Nephron (organoid): ENCODE results near the gene PLEKHM3.

ENCODE experiments used
- H3K27ac Mint-ChIP-seq, 3 experiments: 2 replicates each; pipeline ENCODE4 v1.8.0; 2020; ENCODE audit warnings: mixed read lengths in 3 of 3, mild to moderate bottlenecking in 2 of 3, moderate library complexity in 1 of 3
- H3K27me3 Mint-ChIP-seq: 2 replicates; pipeline ENCODE4 v1.8.0; 2021; ENCODE audit warnings: low read depth, mild to moderate bottlenecking, moderate library complexity, mixed read lengths
- H3K36me3 Mint-ChIP-seq: 2 replicates; pipeline ENCODE4 v1.8.0; 2020; ENCODE audit warnings: low read depth, mixed read lengths
- H3K4me1 Mint-ChIP-seq: 2 replicates; pipeline ENCODE4 v1.8.0; 2020; ENCODE audit warnings: mixed read lengths
- H3K4me3 Mint-ChIP-seq, 3 experiments: 2 replicates each; pipeline ENCODE4 v1.8.0; 2020; ENCODE audit warnings: mild to moderate bottlenecking in 3 of 3, mixed read lengths in 3 of 3, moderate library complexity in 2 of 3
- H3K9me3 Mint-ChIP-seq: 2 replicates; pipeline ENCODE4 v1.8.0; 2020; ENCODE audit warnings: mixed read lengths
- CTCF ChIP-seq, 3 experiments: fragments of 200-600 bp; sonication (generic); IDR thresholded peaks; one replicate each; pipeline ENCODE4 v1.5.0; 2021; ENCODE audit warnings: antibody characterized with exemption in 3 of 3; ENCODE audit not compliant: unreplicated experiment in 3 of 3

PLEKHM3 gene

GRCh38 chr2:208025037-208025813 lies at the start of gene PLEKHM3:
Gene PLEKHM3, minus strand, starts transcription at chr2:208025527. Its CDS starts 23,888 bp downstream, at chr2:208001639.
- Mint-ChIP-seq H3K4me1 (peaks cover 12% of the 10 kb centered on the region), H3K27me3 (peaks cover 3% of the 10 kb centered on the region), H3K27ac (peak within 1 kb of the TSS; percentile 87 to 99 (median 99)), H3K9me3 (no peaks in the 10 kb centered on the region), H3K4me3 (peak within 1 kb of the TSS; percentile 88 to 91 (median 90)), H3K36me3 (no peaks in the 10 kb centered on the region)
- TF ChIP-seq CTCF (IDR thresholded peaks at IDR 0.05; ENCODE audit: unreplicated experiment in 3 of 3): no peak

DNA sequence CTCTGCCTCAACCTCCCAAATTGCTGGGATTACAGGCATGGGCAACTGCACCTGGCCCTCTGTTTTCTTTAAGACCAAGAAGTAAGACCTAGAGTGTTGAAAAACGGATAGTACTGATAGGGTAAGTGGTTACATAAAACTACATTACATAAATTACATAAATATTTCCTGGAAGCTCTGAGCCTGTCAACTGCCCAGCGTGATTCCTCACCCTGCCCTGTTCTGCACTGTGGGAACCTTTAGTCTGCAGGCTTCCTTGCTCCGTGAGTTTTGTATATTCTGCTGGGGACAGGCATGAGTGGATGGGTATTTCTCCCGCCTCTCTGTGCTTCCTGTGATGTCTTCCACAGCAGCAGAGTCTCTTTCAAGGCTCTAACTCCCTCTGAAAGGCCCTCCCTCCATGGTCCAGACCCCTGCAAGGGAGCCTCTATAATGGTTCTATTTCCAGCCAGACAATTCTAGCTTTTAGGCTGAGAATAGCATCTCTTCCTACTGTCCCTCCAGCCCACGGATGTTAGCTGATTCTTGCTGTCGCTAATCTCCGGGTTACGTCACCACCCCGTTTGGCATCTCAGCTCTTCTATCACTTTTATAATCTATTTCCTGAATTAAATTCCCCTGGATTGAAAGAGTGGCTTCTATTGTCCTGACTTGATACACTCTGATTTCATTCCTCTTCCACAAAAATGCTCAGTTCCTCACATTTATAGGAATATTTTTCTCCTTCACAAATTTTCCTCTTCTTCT lies 49.5 kb upstream of the PLEKHM3 start:
- Mint-ChIP-seq H3K27ac (no peak overlapping the region), H3K4me1 (peaks cover 13% of the 10 kb centered on the region), H3K4me3 (no peak overlapping the region), H3K27me3 (no peaks in the 10 kb centered on the region), H3K9me3 (peaks cover 3% of the 10 kb centered on the region), H3K36me3 (no peaks in the 10 kb centered on the region)
- no peak for TF ChIP-seq CTCF (IDR thresholded peaks at IDR 0.05; ENCODE audit: unreplicated experiment in 3 of 3)

GRCh38 chr2:208072250-208072892 lies 47.0 kb upstream of the PLEKHM3 start:
- peak; percentile 80 to 83 (median 83) for TF ChIP-seq CTCF (IDR thresholded peaks at IDR 0.05; ENCODE audit: unreplicated experiment in 3 of 3)
- Mint-ChIP-seq H3K9me3 (no peaks in the 10 kb centered on the region), H3K4me1 (peaks cover 9% of the 10 kb centered on the region), H3K27me3 (peaks cover 5% of the 10 kb centered on the region), H3K27ac (no peak overlapping the region), H3K4me3 (no peak overlapping the region), H3K36me3 (no peaks in the 10 kb centered on the region)

DNA sequence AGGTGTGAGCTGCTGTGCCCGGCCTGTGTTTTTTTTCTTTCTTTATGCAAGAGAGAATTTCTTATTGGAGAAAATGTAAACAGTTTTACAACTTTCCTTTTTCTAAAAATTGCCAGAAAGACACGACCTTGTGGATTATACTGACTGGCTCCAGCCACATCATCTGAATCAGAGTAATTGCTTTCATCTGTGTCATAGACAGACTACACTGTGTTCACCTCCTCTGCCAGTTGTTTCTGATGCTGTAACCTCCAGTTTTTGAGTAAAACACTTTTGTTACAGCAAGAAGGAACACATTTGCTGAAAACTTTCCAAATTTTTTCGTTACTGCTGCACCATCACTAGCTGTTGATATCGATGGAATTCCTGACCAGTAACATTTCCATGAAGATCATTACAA lies 43.9 kb upstream of the PLEKHM3 start:
- Mint-ChIP-seq H3K27me3 (peaks cover 5% of the 10 kb centered on the region), H3K27ac (no peak overlapping the region), H3K36me3 (no peaks in the 10 kb centered on the region), H3K9me3 (no peaks in the 10 kb centered on the region), H3K4me3 (no peak overlapping the region), H3K4me1 (no peaks in the 10 kb centered on the region)
- TF ChIP-seq CTCF (IDR thresholded peaks at IDR 0.05; ENCODE audit: unreplicated experiment in 3 of 3): no peak

DNA sequence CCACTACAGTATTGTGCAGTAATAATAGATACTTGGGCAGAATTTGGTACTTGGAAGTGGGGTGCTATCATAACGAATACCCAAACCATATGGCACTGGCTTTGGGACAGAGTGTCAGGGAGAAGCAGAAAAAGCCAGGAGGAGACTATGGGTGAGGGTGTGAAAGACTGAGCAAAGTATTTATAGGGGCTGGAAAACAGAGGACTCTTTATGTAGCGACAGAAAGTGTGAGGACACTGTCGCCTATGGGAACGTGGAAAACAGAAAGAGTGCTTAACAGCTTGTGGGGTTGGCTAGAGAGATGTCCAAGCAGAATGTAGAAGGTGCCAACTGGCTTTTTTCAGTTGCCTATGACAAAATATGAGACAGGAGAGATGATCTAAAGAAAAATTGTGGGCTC lies 40.7 kb upstream of the PLEKHM3 start:
- Mint-ChIP-seq H3K9me3 (no peaks in the 10 kb centered on the region), H3K4me1 (no peaks in the 10 kb centered on the region), H3K36me3 (no peaks in the 10 kb centered on the region), H3K4me3 (no peak overlapping the region), H3K27ac (no peak overlapping the region), H3K27me3 (peaks cover 12% of the 10 kb centered on the region)
- no peak for TF ChIP-seq CTCF (IDR thresholded peaks at IDR 0.05; ENCODE audit: unreplicated experiment in 3 of 3)
